ENCODE results near the gene RENBP.

The RENBP gene

GRCh38 chrX:153885968-153886903, 58.2 kb downstream of the RENBP start, which contains the start of gene L1CAM:
L1CAM (minus strand) TSS chrX:153886173; CDS start chrX:153875836, 10,337 bp downstream.
- DNase-seq: no peak
